Adrenal gland (tissue), 12 donors: ENCODE data around the gene NPPB. TPM values are rescaled to one million over a fixed set of nuclear protein-coding genes. Genes with fewer than 3 reads are reported as not detected.

Source experiments
- DNase-seq, 7 donors: peaks; one replicate each; pipeline ENCODE4 v3.0.0-alpha.2; 2019 to 2020
- H3K27ac ChIP-seq, 5 donors: fragments of 200-600 bp; sonication (generic) in 4 of 5; 1 replicate in 3 of 5; 2 replicates in 2 of 5; pipeline versions ENCODE4 v1.5.1 to v1.8.0; 2016 to 2020; ENCODE audit warnings: mild to moderate bottlenecking in 1 of 5
- H3K27me3 ChIP-seq: fragments of 200-600 bp; 2 replicates; pipeline ENCODE4 v1.8.0; 2021
- H3K36me3 ChIP-seq, 2 donors: fragments of 200-600 bp; replicated peaks in 1 of 2; 1 replicate in 1 of 2; 2 replicates in 1 of 2; pipeline versions ENCODE4 v1.5.1 to v1.8.0; 2018 to 2022
- H3K4me1 ChIP-seq, 2 donors: fragments of 200-600 bp; replicated peaks in 1 of 2; 1 replicate in 1 of 2; 2 replicates in 1 of 2; pipeline versions ENCODE4 v1.5.1 to v1.8.0; 2018 to 2021
- H3K4me3 ChIP-seq, 4 donors: fragments of 200-600 bp; sonication (generic) in 3 of 4; one replicate each; pipeline ENCODE4 v1.5.1; 2016 to 2018
- H3K9me3 ChIP-seq, 3 donors: fragments of 200-600 bp; sonication (generic) in 1 of 3; replicated peaks in 1 of 3; 1 replicate in 2 of 3; 2 replicates in 1 of 3; pipeline versions ENCODE4 v1.5.1 to v1.8.0; 2016 to 2021
- POLR2A ChIP-seq, 2 donors: fragments of 450-650 bp; IDR thresholded peaks; one replicate each; pipeline ENCODE4 v1.6.1; 2017; ENCODE audit warnings: antibody characterized with exemption in 2 of 2, mild to moderate bottlenecking in 2 of 2, moderate library complexity in 1 of 2
- WGBS, 4 donors: extraction: QIAGEN DNeasy Blood & Tissue Kit in 2 of 4; methylation state at CpG; one replicate each; pipeline versions ENCODE4 v1.1.5 to v1.1.7; 2013 to 2017; 5-methylcytosine and 5-hydroxymethylcytosine counted together
- intact Hi-C, 2 donors: fragments of 100-400 bp; cut with DNase I; formaldehyde crosslinking; loops; one replicate each; pipeline versions ENCODE4 v1.14.1 to v1.15.0; 2022 to 2023
- polyA plus RNA-seq, 3 donors: library from polyadenylated mRNA; stranded (reverse); fragments of 200-250 nt in 2 of 3; fragments of 350-450 nt in 1 of 3; fragmentation: Illumina TruSeq in 1 of 3; extraction: RNeasy Lipid Tissue Mini Kit (QIAGEN cat#74804) in 1 of 3; gene quantifications; one replicate each; pipeline ENCODE4 v1.2.3, GENCODE V29; 2013 to 2014
- total RNA-seq, 9 donors: library from RNA; depleted of rRNA in 4 of 9; stranded (reverse); fragments of >200 nt in 4 of 9; fragments of 120-200 nt in 1 of 9; fragmentation: NEBNext Ultra II Directional in 1 of 9; extraction: Animal tissue kit (Norgen Biotek cat#: 25700) in 1 of 9; gene quantifications; one replicate each; pipeline versions ENCODE4 v1.1.0 to v1.2.4, GENCODE V29; 2013 to 2023
- TF ChIP-seq, protein P1 (sequence below), 6 experiments: fragments of 450-650 bp in 4 of 6; fragments of 200-600 bp in 2 of 6; sonication (generic) in 1 of 6; IDR thresholded peaks; 1 replicate in 5 of 6; 2 replicates in 1 of 6; pipeline versions ENCODE4 v1.5.1 to v1.8.0; 2016 to 2021; ENCODE audit warnings: antibody characterized with exemption in 6 of 6, mild to moderate bottlenecking in 2 of 6, moderate library complexity in 1 of 6
- donor health status: healthy with polysubstance abuse.
- donor health status: Bipolar disorder and iron deficiency.
- donor health status: DM: yes; HTN: yes; CAD: no.
- donor health status: DM: no; HTN: no; CAD: no.
- donor health status: DM: no; HTN: no; CAD: no.
- donor health status: DM: yes; HTN: yes; CAD: no.

Gene NPPB
- total and polyA plus RNA-seq, 12 donors = 1.1 TPM; not detected in 11

DNA sequence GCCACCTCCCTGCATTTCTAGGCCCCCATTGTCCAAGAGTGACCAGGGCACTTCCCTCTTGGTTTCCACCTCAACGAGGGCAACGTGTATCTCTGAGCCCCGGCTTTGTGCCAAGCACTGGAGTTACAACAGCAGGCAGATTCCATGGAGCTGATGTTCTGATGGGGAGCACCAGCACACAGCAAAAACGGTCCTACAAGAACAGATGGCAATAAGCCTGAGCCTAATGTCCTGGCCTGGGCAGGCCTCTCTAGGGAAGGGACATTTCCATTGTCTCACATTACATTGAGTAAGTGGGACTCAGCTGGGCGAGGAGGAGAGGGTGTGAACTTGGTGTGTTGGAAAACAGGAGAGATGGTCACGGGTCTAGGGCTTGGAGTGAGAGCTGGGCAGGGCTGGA is 27.2 kb upstream of the NPPB start:
- intact Hi-C loops = no loop called here
- no peak for DNase-seq
- 78 to 87% (median 82%) methylated on average over 6 of the region's 6 CpGs for WGBS, 4 donors
- Histone ChIP-seq H3K27me3 (no peaks in the 10 kb centered on the region), H3K4me3 (no peak overlapping the region), H3K9me3 (no peaks in the 10 kb centered on the region), H3K4me1 (peaks cover 4 to 7% of the 10 kb centered on the region in 2 donors), H3K27ac (no peak overlapping the region), H3K36me3 (no peaks in the 10 kb centered on the region)
- no peak for TF ChIP-seq POLR2A (IDR thresholded peaks at IDR 0.05)
- TF ChIP-seq, protein P1, sequence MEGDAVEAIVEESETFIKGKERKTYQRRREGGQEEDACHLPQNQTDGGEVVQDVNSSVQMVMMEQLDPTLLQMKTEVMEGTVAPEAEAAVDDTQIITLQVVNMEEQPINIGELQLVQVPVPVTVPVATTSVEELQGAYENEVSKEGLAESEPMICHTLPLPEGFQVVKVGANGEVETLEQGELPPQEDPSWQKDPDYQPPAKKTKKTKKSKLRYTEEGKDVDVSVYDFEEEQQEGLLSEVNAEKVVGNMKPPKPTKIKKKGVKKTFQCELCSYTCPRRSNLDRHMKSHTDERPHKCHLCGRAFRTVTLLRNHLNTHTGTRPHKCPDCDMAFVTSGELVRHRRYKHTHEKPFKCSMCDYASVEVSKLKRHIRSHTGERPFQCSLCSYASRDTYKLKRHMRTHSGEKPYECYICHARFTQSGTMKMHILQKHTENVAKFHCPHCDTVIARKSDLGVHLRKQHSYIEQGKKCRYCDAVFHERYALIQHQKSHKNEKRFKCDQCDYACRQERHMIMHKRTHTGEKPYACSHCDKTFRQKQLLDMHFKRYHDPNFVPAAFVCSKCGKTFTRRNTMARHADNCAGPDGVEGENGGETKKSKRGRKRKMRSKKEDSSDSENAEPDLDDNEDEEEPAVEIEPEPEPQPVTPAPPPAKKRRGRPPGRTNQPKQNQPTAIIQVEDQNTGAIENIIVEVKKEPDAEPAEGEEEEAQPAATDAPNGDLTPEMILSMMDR (IDR thresholded peaks at IDR 0.05) = no peak

DNA sequence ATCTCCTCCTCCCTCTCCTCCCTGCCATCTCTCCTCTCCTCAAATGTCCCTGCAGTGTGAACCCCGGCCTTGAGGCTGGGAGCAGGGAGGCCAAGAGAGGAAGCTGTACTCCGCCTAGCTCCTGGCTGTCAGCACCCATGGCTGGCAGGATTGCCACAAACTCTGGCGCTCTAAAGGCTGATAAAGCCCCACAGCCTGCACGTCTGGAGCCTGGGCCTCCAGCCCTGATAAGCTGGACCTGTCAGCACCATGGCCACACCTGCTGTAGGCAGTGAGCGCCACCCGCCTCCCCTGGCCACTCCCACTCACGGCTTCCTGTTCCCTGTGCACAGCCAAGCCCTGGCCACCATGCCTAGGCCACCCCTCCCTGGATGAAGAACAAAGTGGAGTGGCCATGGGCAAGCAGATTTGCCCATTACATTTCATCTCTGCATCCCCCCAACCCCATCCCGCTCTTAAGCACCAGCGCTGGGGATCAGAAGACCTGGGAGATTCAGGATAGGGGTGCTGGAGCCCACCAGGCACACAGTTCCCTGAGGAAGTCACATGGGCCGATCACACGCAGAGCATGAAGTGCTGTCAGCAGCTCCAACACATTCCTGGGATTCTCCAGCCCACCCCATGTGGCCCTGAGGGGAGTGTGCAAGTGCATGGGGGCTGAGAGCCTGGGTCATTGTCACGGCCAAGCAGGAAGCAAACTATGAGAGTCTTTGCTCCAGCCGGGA is 24.2 kb upstream of the NPPB start:
- intact Hi-C loops = no loop called here
- Histone ChIP-seq H3K4me3 (no peak overlapping the region), H3K9me3 (no peaks in the 10 kb centered on the region), H3K27ac (no peak overlapping the region), H3K36me3 (no peaks in the 10 kb centered on the region), H3K27me3 (no peaks in the 10 kb centered on the region), H3K4me1 (peaks cover 4 to 7% of the 10 kb centered on the region in 2 donors)
- TF ChIP-seq POLR2A (IDR thresholded peaks at IDR 0.05) = no peak
- TF ChIP-seq, protein P1 (IDR thresholded peaks at IDR 0.05) = no peak
- 26 to 45% (median 35%) methylated on average over 6 to 13 of the region's 13 CpGs for WGBS, 4 donors
- peak in 6 of 7 donors; percentile 34 to 72 (median 58) for DNase-seq

DNA sequence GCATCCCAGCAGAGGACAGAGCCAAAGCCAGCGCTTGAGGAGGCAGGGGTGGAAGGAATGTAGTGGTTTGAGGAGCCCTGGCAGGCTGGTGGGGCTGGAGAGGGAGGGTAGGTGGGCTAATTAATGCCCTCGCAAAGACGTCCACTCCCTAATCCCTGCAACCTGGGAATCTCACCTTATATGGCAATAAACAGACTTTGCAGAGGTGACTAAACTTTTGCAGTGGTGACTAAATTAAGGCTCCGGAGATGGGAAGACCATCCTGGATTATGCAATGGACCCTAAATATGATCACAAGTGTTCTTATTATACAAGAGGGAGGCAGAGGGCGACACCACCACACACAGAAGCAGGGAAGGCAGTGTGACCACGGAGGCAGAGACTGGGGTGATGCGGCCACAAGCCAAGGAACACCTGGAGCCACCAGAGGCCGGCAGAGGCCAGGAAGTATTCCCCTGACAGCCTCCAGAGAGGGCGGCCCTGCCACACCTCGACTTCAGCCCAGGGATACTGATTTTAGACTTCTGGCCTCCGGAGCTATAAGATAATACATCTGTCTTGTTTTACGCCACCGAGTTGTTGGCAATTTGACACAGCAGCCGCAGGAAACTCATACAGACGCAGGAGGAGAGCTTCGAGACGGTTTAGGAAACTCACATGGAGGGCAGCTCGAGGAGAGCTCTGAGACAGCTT is 23.1 kb upstream of the NPPB start:
- H3K4me1 ChIP-seq = peaks cover 4 to 7% of the 10 kb centered on the region in 2 donors
- intact Hi-C loops = no loop called here
- 89 to 91% (median 90%) methylated on average over 18 of the region's 18 CpGs for WGBS, 4 donors

More for the DNA sequence above, 23.1 kb upstream of the NPPB start:
- Histone ChIP-seq H3K4me3 (no peak overlapping the region), H3K36me3 (no peaks in the 10 kb centered on the region), H3K27ac (peak overlapping the region in 1 of 5 donors; percentile 34), H3K9me3 (no peaks in the 10 kb centered on the region), H3K27me3 (no peaks in the 10 kb centered on the region)
- DNase-seq = no peak
- TF ChIP-seq, protein P1 (IDR thresholded peaks at IDR 0.05) = no peak
- TF ChIP-seq POLR2A (IDR thresholded peaks at IDR 0.05) = no peak
